Myocyte (in vitro differentiated cells): ENCODE data around the gene ZNG1C. TPM values are rescaled to one million over a fixed set of nuclear protein-coding genes. Genes with fewer than 3 reads are reported as not detected.
"Not testable (repeated sequence)": the region's sequence is repeated elsewhere in the genome, so short reads cannot be mapped to it uniquely, and the experiment has no call there.

Source experiments
- DNase-seq: peaks from one replicate; pipeline ENCODE4 v3.0.0-alpha.2; 2012; ENCODE audit warnings: low read depth
- total RNA-seq: library from RNA; depleted of rRNA; stranded (reverse); fragments of >200 nt; gene quantifications from 2 replicates; pipeline ENCODE4 v1.2.3, GENCODE V29; 2014

Gene ZNG1C
- total RNA-seq, 1 donor from 2014 or later: 21.3 TPM

- not testable (repeated sequence) for DNase-seq
Measured at GRCh38 chr9:68342265-68343025, 100.7 kb downstream of the ZNG1C start.

GRCh38 chr9:68343242-68343641, 101.5 kb downstream of the ZNG1C start:
- DNase-seq: not testable (repeated sequence)

GRCh38 chr9:68343992-68344391, 102.2 kb downstream of the ZNG1C start:
- DNase-seq: not testable (repeated sequence)

Other genes starting within 250 kb of the ZNG1C start
- gene FOXD4L3, start 60.9 kb downstream of the ZNG1C start, total RNA-seq: not detected in 2 replicates
- gene PGM5, start 114.6 kb downstream of the ZNG1C start, total RNA-seq: 1.2 and 2.2 TPM in 2 replicates